Lower leg skin (tissue), 3 donors: ENCODE results near the gene PSMB3.

Source experiments
- CTCF ChIP-seq, 3 donors: fragments of 450-650 bp; IDR thresholded peaks; one replicate each; pipeline ENCODE4 v1.5.1; 2016; ENCODE audit warnings: antibody characterized with exemption in 3 of 3, mild to moderate bottlenecking in 3 of 3, moderate library complexity in 2 of 3
- POLR2A ChIP-seq, 2 donors: fragments of 450-650 bp; IDR thresholded peaks; one replicate each; pipeline ENCODE4 v1.6.1; 2016 to 2017; ENCODE audit warnings: antibody characterized with exemption in 2 of 2, mild to moderate bottlenecking in 1 of 2, moderate library complexity in 1 of 2

DNA sequence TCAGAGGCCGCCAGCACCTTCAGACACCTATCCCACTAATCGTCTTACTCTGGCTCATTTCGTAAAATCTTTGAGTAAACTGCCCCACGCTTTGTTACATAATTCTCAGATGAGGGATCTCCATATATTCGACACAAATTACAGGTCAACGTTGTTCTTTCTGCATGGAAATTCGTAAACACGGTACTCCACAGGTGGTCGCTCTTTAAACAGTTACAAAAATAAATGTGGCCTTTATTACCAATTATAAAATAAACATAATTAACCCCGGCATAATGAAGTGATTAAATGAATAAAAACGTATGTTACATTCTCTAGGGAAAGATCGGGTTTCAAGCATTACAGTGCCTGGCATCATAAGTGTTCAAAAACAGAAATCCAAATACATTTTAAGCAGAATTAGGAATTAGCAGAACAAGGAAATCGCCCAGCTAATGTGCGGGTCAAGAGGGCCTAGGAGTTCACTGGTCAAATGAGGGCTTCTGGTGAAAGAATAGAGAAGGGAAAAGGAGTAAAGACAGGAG, 47.8 kb downstream of the PSMB3 start:
- no peak for TF ChIP-seq CTCF (IDR thresholded peaks at IDR 0.05)
- no peak for TF ChIP-seq POLR2A (IDR thresholded peaks at IDR 0.05)
